SHP77 treated with DMSO at 0.1 percent for 48 hours (cell line): ENCODE results near the gene NXPH1.

Experiments
- DNase-seq: peaks from one replicate; lab custom pipeline; 2025; lab: John Stamatoyannopoulos, UW

Gene NXPH1

GRCh38 chr7:8507566-8507965 lies 74.2 kb downstream of the NXPH1 start:
- no peak for DNase-seq

GRCh38 chr7:8509621-8510020 lies 76.2 kb downstream of the NXPH1 start:
- DNase-seq = no peak

- peak; percentile 52 for DNase-seq
These were observed 78.4 kb downstream of the NXPH1 start for GRCh38 chr7:8511855-8512254.

- no peak for DNase-seq
These were observed 81.5 kb downstream of the NXPH1 start for GRCh38 chr7:8514781-8515519.

- no peak for DNase-seq
These were observed 82.3 kb downstream of the NXPH1 start for GRCh38 chr7:8515640-8516185.

GRCh38 chr7:8516976-8517375 lies 83.6 kb downstream of the NXPH1 start:
- no peak for DNase-seq

- no peak for DNase-seq
These were observed 94.9 kb downstream of the NXPH1 start for GRCh38 chr7:8528311-8528710.

GRCh38 chr7:8531991-8532515 lies 98.6 kb downstream of the NXPH1 start:
- no peak for DNase-seq

GRCh38 chr7:8536431-8536830 lies 103.0 kb downstream of the NXPH1 start:
- DNase-seq = no peak

GRCh38 chr7:8549046-8549445 lies 115.6 kb downstream of the NXPH1 start:
- DNase-seq = no peak

GRCh38 chr7:8560501-8560900 lies 127.1 kb downstream of the NXPH1 start:
- no peak for DNase-seq

GRCh38 chr7:8561449-8561848 lies 128.0 kb downstream of the NXPH1 start:
- DNase-seq = no peak

- DNase-seq = no peak
These were observed 130.9 kb downstream of the NXPH1 start for GRCh38 chr7:8564281-8564680.

- no peak for DNase-seq
These were observed 132.6 kb downstream of the NXPH1 start for GRCh38 chr7:8566016-8566415.

- DNase-seq = no peak
These were observed 134.2 kb downstream of the NXPH1 start for GRCh38 chr7:8567626-8568025.

- no peak for DNase-seq
These were observed 146.3 kb downstream of the NXPH1 start for GRCh38 chr7:8579661-8580194.

GRCh38 chr7:8581842-8582241 lies 148.4 kb downstream of the NXPH1 start:
- DNase-seq = no peak

- no peak for DNase-seq
These were observed 149.3 kb downstream of the NXPH1 start for GRCh38 chr7:8582728-8583127.

- no peak for DNase-seq
These were observed 152.2 kb downstream of the NXPH1 start for GRCh38 chr7:8585591-8585990.

GRCh38 chr7:8590225-8590624 lies 156.8 kb downstream of the NXPH1 start:
- DNase-seq = no peak

GRCh38 chr7:8590791-8591190 lies 157.4 kb downstream of the NXPH1 start:
- no peak for DNase-seq

- DNase-seq = no peak
These were observed 157.9 kb downstream of the NXPH1 start for GRCh38 chr7:8591289-8591688.

GRCh38 chr7:8592167-8592566 lies 158.8 kb downstream of the NXPH1 start:
- DNase-seq = peak; percentile 81

GRCh38 chr7:8594115-8594514 lies 160.7 kb downstream of the NXPH1 start:
- no peak for DNase-seq
